A549 (cell line): ENCODE results near the gene PRPS1. TPM values are rescaled to one million over a fixed set of nuclear protein-coding genes. Genes with fewer than 3 reads are reported as not detected.
A peak's percentile ranks its signal among the peaks of the same experiment; 100 is the strongest.

Experiments
- ATAC-seq, 2 experiments: fragments of 200-7000 bp in 1 of 2; fragments of >200 bp in 1 of 2; cut with Nextera tagmentation in 1 of 2; cut with Tn5 transposase in 1 of 2; 3 replicates each; pipeline versions ENCODE4 v1.8.0 to v1.9.1; 2018 to 2020; ENCODE audit warnings: mild to moderate bottlenecking in 1 of 2, moderate library complexity in 1 of 2
- CTCF ChIA-PET: fragments of 300-600 bp; sonication (Branson Sonifier 250); formaldehyde crosslinking; extraction: SDS; loops from one replicate; lab custom pipeline; 2021; ENCODE audit warnings: antibody characterized with exemption, inconsistent platforms; lab: Yijun Ruan, JAX
- POLR2A ChIA-PET: fragments of 350-600 bp; formaldehyde crosslinking; extraction: SDS; loops from one replicate; lab custom pipeline; 2021; ENCODE audit warnings: antibody characterized with exemption, inconsistent platforms; lab: Yijun Ruan, JAX
- DNase-seq, 2 experiments: peaks; one replicate each; pipeline versions ENCODE4 v3.0.0 to v3.0.0-alpha.2; 2011 to 2016; ENCODE audit warnings: low read depth in 1 of 2, low spot score in 1 of 2
- FAIRE-seq: peaks from 2 replicates; lab custom pipeline; 2011; peaks lifted over from hg19 to GRCh38; lab: Jason Lieb, UNC
- H3K27ac ChIP-seq, 2 experiments: fragments of >200 bp; sonication (Bioruptor Twin); formaldehyde crosslinking; 3 replicates each; pipeline ENCODE4 v1.5.1; 2016 to 2017
- H3K4me1 ChIP-seq: fragments of >200 bp; sonication (Bioruptor Twin); formaldehyde crosslinking; 3 replicates; pipeline ENCODE4 v1.6.1; 2016
- H3K4me2 ChIP-seq: fragments of >200 bp; sonication (Bioruptor Twin); formaldehyde crosslinking; 3 replicates; pipeline ENCODE4 v1.6.1; 2016
- H3K4me3 ChIP-seq: fragments of >200 bp; sonication (Bioruptor Twin); formaldehyde crosslinking; 3 replicates; pipeline ENCODE4 v1.5.1; 2016
- H3K9me3 ChIP-seq: fragments of >200 bp; sonication (Bioruptor Twin); formaldehyde crosslinking; 3 replicates; pipeline ENCODE4 v1.6.1; 2016
- BHLHE40 ChIP-seq: IDR thresholded peaks from 2 replicates; pipeline ENCODE4 v1.6.1; 2012; ENCODE audit warnings: low read depth, low read length, inconsistent platforms
- CTCF ChIP-seq: fragments of >200 bp; sonication (Bioruptor Twin); formaldehyde crosslinking; IDR thresholded peaks from 3 replicates; pipeline ENCODE4 v1.5.1; 2016
- ELK1 ChIP-seq: fragments of 150-350 bp; IDR thresholded peaks from 2 replicates; pipeline ENCODE4 v1.6.1; 2014; ENCODE audit warnings: low read depth, mild to moderate bottlenecking, low read length
- FOSL2 ChIP-seq, 2 experiments: fragments of 450-650 bp in 1 of 2; fragments of >200 bp in 1 of 2; sonication (Bioruptor Twin) in 1 of 2; formaldehyde crosslinking; IDR thresholded peaks; 2 replicates each; pipeline versions ENCODE4 v1.5.0 to v1.6.1; 2016 to 2020; ENCODE audit warnings: mild to moderate bottlenecking in 1 of 2, moderate library complexity in 1 of 2
- HDAC2 ChIP-seq: fragments of 200-600 bp; sonication (generic); IDR thresholded peaks from 2 replicates; pipeline ENCODE4 v1.6.1; 2016
- JUNB ChIP-seq: fragments of >200 bp; sonication (Bioruptor Twin); formaldehyde crosslinking; IDR thresholded peaks from 2 replicates; pipeline ENCODE4 v1.6.1; 2016
- KDM5A ChIP-seq: fragments of 200-600 bp; sonication (generic); IDR thresholded peaks from 2 replicates; pipeline ENCODE4 v1.6.1; 2016; ENCODE audit warnings: antibody characterized with exemption, mild to moderate bottlenecking
- MAX ChIP-seq: IDR thresholded peaks from 2 replicates; pipeline ENCODE4 v1.6.1; 2012
- MAZ ChIP-seq: fragments of 150-350 bp; IDR thresholded peaks from 2 replicates; pipeline ENCODE4 v1.6.1; 2014; ENCODE audit warnings: antibody characterized with exemption, low read depth, low read length, borderline replicate concordance
- RAD21 ChIP-seq, 2 experiments: fragments of >200 bp in 1 of 2; sonication (Bioruptor Twin) in 1 of 2; formaldehyde crosslinking in 1 of 2; IDR thresholded peaks in 1 of 2; conservative IDR thresholded peaks in 1 of 2; 2 replicates in 1 of 2; 3 replicates in 1 of 2; pipeline ENCODE4 v1.6.1; 2012 to 2018; ENCODE audit warnings: inconsistent platforms in 1 of 2
- RFX5 ChIP-seq: fragments of 450-650 bp; IDR thresholded peaks from 2 replicates; pipeline ENCODE4 v1.7.1; 2014; ENCODE audit warnings: antibody characterized with exemption, mild to moderate bottlenecking, moderate library complexity
- RNF2 ChIP-seq: fragments of 200-600 bp; sonication (generic); IDR thresholded peaks from 2 replicates; pipeline ENCODE4 v1.6.1; 2016; ENCODE audit warnings: low read depth, mild to moderate bottlenecking, antibody characterized with exemption, moderate library complexity, borderline replicate concordance
- ZFP36 ChIP-seq: fragments of 450-650 bp; IDR thresholded peaks from 2 replicates; pipeline ENCODE4 v1.6.1; 2014; ENCODE audit warnings: borderline replicate concordance; ENCODE audit not compliant: partially characterized antibody
- WGBS: methylation state at CpG from one replicate; pipeline ENCODE4 v1.1.6; 2017; ENCODE audit errors: missing lambda C conversion rate; 5-methylcytosine and 5-hydroxymethylcytosine counted together
- polyA plus RNA-seq, 4 experiments: library from polyadenylated mRNA; depleted of rRNA in 3 of 4; stranded (reverse); fragments of >200 nt; fragmentation: RNase III in 1 of 4; extraction: RNeasy Plus Mini Kit Qiagen cat#74134 plus additional on column Dnase treatment in 1 of 4; gene quantifications; 2 replicates in 3 of 4; 3 replicates in 1 of 4; pipeline ENCODE4 v1.2.3, GENCODE V29; 2011 to 2017
- TF ChIP-seq, protein P1 (sequence below): fragments of >200 bp; sonication (Bioruptor Twin); formaldehyde crosslinking; IDR thresholded peaks from 3 replicates; pipeline ENCODE4 v1.6.1; 2016

The PRPS1 gene
- polyA plus RNA-seq, 2 of the 4 experiments (the other 2 are of a cell fraction): 121 to 140 TPM

DNA sequence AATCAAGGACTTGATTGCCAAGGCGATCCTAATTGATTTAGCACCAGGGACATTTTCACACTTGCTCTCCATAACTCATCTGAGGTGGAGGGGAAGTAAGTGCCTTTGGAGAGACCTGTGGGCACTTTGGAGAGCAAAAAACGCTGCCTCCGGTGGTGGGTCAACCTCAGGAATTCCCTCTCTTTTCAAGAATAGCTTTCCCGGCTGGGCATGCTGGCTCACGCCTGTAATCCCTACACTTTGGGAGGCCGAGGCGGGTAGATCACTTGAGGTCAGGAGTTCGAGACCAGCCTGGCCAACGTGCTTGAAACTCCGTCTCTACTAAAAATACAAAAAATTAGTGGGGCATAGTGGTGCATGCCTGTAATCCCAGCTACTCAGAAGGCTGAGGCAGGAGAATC, 49.2 kb downstream of the PRPS1 start:
- Histone ChIP-seq H3K4me3 (peak overlapping the region; percentile 61), H3K27ac (peak overlapping the region; percentile 85 to 89), H3K9me3 (no peaks in the 10 kb centered on the region), H3K4me1 (peaks cover 40% of the 10 kb centered on the region), H3K4me2 (peak overlapping the region; percentile 96)
- ChIA-PET POLR2A (interaction anchor here (0.8 to 6.1 kb wide), 7 partner anchors 34 to 98 kb away, joined by 3 to 57 read pairs (median 3); partner anchors contain the start of genes PRPS1 and TSC22D3), CTCF (interaction anchor here (1.4 to 6.7 kb wide), 6 partner anchors 17 to 149 kb away, joined by 3 to 92 read pairs (median 11); partner anchors contain the start of genes MID2 and NCBP2L)
- WGBS: 63% methylated on average over 10 of the region's 10 CpGs
- TF ChIP-seq RFX5 (no peak), MAX (no peak), ELK1 (no peak), RAD21 (conservative IDR thresholded peaks at IDR 0.05 in 1 of 2, IDR thresholded peaks at IDR 0.05 in 1 of 2) (no peak), JUNB (no peak), BHLHE40 (no peak), FOSL2 (IDR thresholded peaks at IDR 0.05) (no peak), FOSL2 (CRISPR knock-in tag; IDR thresholded peaks at IDR 0.05) (no peak)
- TF ChIP-seq, protein P1, sequence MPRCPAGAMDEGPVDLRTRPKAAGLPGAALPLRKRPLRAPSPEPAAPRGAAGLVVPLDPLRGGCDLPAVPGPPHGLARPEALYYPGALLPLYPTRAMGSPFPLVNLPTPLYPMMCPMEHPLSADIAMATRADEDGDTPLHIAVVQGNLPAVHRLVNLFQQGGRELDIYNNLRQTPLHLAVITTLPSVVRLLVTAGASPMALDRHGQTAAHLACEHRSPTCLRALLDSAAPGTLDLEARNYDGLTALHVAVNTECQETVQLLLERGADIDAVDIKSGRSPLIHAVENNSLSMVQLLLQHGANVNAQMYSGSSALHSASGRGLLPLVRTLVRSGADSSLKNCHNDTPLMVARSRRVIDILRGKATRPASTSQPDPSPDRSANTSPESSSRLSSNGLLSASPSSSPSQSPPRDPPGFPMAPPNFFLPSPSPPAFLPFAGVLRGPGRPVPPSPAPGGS: no peak
- FAIRE-seq: no peak
- no peak for ATAC-seq
- DNase-seq: no peak

DNA sequence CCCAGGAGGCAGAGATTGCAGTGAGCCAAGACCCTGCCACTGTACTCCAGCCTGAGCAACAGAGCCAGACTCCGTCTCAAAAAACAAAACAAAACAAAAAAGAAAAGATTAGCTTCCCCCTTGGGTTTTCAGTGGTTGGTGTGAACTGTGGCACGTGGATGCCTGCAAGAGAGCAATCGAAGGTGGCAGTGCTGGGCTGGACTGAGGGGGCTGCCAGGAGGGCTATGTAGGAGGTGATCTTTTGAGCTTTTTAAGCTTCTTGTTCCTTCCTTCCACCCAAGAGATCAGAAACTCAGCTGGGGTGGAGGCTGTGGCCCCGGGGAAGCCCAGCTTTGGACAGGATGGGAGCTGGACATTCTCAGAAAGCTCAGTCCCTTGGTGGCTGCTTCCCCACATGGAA, 49.6 kb downstream of the PRPS1 start:
- no peak for DNase-seq
- Histone ChIP-seq H3K27ac (peak overlapping the region; percentile 22 to 85; a peak in 2 of 6 replicates), H3K4me3 (no peak overlapping the region), H3K9me3 (no peaks in the 10 kb centered on the region), H3K4me1 (peaks cover 37% of the 10 kb centered on the region), H3K4me2 (peak overlapping the region; percentile 96; the same call in 1 of the 3 replicates)
- CTCF ChIA-PET: interaction anchor here (1.2 to 6.7 kb wide), 6 partner anchors 18 to 148 kb away, joined by 3 to 92 read pairs (median 8); partner anchors contain the start of genes MID2, NCBP2L and TSC22D3
- WGBS: 93% methylated on average over 4 of the region's 4 CpGs
- ATAC-seq: no peak
- FAIRE-seq: no peak
- POLR2A ChIA-PET: interaction anchor here (1.2 to 6.1 kb wide), 5 partner anchors 39 to 97 kb away, joined by 3 to 57 read pairs (median 3); partner anchors contain the start of genes PRPS1 and TSC22D3
- no peak for TF ChIP-seq CTCF
- TF ChIP-seq RNF2: no peak
- TF ChIP-seq MAZ: no peak
- TF ChIP-seq ZFP36: no peak

DNA sequence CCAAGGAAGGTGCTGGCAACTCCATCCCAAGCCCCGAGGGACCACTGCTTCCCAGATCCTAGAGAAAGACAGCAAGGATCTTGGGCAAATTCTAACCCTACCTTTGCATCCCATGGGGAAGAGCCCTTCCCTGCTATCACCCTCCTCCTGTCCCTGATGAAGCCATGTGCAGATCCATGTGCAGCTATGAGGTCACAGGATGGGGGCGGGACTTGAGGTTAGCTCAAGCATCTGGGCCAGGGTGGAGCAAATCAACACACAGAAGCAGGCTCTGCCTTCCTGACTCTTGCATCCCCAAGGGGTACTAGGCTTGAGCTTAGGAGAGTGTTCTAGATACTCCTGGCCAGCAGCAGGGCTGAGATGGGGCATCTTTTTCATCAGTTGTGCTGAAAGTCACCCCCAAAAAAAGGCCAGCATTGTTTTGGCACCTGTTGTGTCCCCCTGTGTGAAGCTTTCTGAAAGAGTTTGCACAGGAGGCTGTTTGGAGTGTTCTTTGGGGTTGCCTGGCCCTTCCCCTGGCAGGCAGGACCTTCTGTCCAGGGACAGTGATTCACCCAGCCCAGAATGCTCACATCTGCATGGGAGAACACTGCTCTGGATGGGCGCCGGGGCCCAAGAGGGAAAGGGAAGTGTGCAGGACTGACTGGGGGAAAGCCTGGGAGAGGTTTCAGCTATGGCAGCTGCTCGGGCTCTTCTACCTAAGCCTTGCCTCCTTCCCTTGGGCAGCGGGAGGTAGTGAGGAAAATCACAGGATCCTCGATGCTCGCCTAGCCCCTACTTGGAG, 50.8 kb downstream of the PRPS1 start:
- no peak for TF ChIP-seq FOSL2 (IDR thresholded peaks at IDR 0.05)
- no peak for TF ChIP-seq FOSL2 (CRISPR knock-in tag; IDR thresholded peaks at IDR 0.05)
- no peak for TF ChIP-seq HDAC2
- TF ChIP-seq KDM5A: no peak
- Histone ChIP-seq H3K9me3 (no peaks in the 10 kb centered on the region), H3K4me3 (no peak overlapping the region), H3K4me1 (peaks cover 25% of the 10 kb centered on the region), H3K27ac (peak overlapping the region in 1 of 2 experiments; percentile 85; a peak in 1 of 6 replicates), H3K4me2 (no peak overlapping the region)
- 81% methylated on average over 4 of the region's 8 CpGs for WGBS
- FAIRE-seq (no peak), DNase-seq (peak in 1 of 2 experiments; percentile 24), ATAC-seq (no peak)
- CTCF ChIA-PET: interaction anchor here (1.2 to 2.5 kb wide), 4 partner anchors 19 to 147 kb away, joined by 3 to 13 read pairs (median 8); partner anchors contain the start of genes MID2, NCBP2L and TSC22D3
- POLR2A ChIA-PET: no interaction called here
